GM19324 (cell line): ENCODE results near the gene LRP1.

Experiments
- ATAC-seq: cut with Tn5 transposase; IDR thresholded peaks from one replicate; pipeline ENCODE4 v1.9.1; 2021; ENCODE audit warnings: mild to moderate bottlenecking, moderate library complexity; ENCODE audit not compliant: unreplicated experiment, low FRiP score

The LRP1 gene

GRCh38 chr12:57204454-57204853 lies 76.2 kb downstream of the LRP1 start:
- no peak for ATAC-seq

- ATAC-seq = no peak
These were observed 76.9 kb downstream of the LRP1 start for GRCh38 chr12:57205186-57205585.

- ATAC-seq = no peak
These were observed 77.6 kb downstream of the LRP1 start for GRCh38 chr12:57205931-57206330.

- no peak for ATAC-seq
These were observed 79.7 kb downstream of the LRP1 start for GRCh38 chr12:57207731-57208630.

- ATAC-seq = no peak
These were observed 80.5 kb downstream of the LRP1 start for GRCh38 chr12:57208631-57209282.

- ATAC-seq = no peak
These were observed 81.6 kb downstream of the LRP1 start for GRCh38 chr12:57209916-57210315.

- no peak for ATAC-seq
These were observed 82.2 kb downstream of the LRP1 start for GRCh38 chr12:57210461-57210860.

GRCh38 chr12:57210926-57211692 lies 82.8 kb downstream of the LRP1 start:
- ATAC-seq = no peak

GRCh38 chr12:57211791-57212700 lies 83.8 kb downstream of the LRP1 start:
- no peak for ATAC-seq

- ATAC-seq = no peak
These were observed 84.4 kb downstream of the LRP1 start for GRCh38 chr12:57212701-57213057.

- no peak for ATAC-seq
These were observed 84.9 kb downstream of the LRP1 start for GRCh38 chr12:57213058-57213715.

- ATAC-seq = no peak
These were observed 85.6 kb downstream of the LRP1 start for GRCh38 chr12:57213763-57214397.

GRCh38 chr12:57214398-57214781 lies 86.1 kb downstream of the LRP1 start:
- ATAC-seq = no peak

- ATAC-seq = no peak
These were observed 86.8 kb downstream of the LRP1 start for GRCh38 chr12:57215065-57215464.

GRCh38 chr12:57215668-57216013 lies 87.4 kb downstream of the LRP1 start:
- ATAC-seq = no peak

- no peak for ATAC-seq
These were observed 88.0 kb downstream of the LRP1 start, which contains the start of gene NXPH4 for GRCh38 chr12:57216014-57216911. Gene NXPH4 (plus strand): TSS chr12:57216794. CDS start chr12:57216970, 176 bp downstream.

GRCh38 chr12:57216921-57217879 lies 88.9 kb downstream of the LRP1 start:
- ATAC-seq = no peak
